NCI-H2227 (cell line): ENCODE results near the gene HACE1.
"Not testable (repeated sequence)": the region's sequence is repeated elsewhere in the genome, so short reads cannot be mapped to it uniquely, and the experiment has no call there.

ENCODE experiments used
- DNase-seq: peaks from one replicate; lab custom pipeline; 2025; ENCODE audit not compliant: unreplicated experiment; lab: John Stamatoyannopoulos, UW

HACE1 gene

GRCh38 chr6:104739124-104739523 lies 120.6 kb downstream of the HACE1 start:
- not testable (repeated sequence) for DNase-seq

- not testable (repeated sequence) for DNase-seq
These were observed 122.2 kb downstream of the HACE1 start for GRCh38 chr6:104737567-104737966.

- DNase-seq: no peak
These were observed 123.2 kb downstream of the HACE1 start for GRCh38 chr6:104736545-104736944.

GRCh38 chr6:104730450-104730849 lies 129.3 kb downstream of the HACE1 start:
- DNase-seq: no peak

GRCh38 chr6:104729433-104729832 lies 130.3 kb downstream of the HACE1 start:
- no peak for DNase-seq

- DNase-seq: no peak
These were observed 131.3 kb downstream of the HACE1 start for GRCh38 chr6:104728448-104728847.

- no peak for DNase-seq
These were observed 141.0 kb downstream of the HACE1 start for GRCh38 chr6:104718672-104719071.

- no peak for DNase-seq
These were observed 142.9 kb downstream of the HACE1 start for GRCh38 chr6:104716858-104717257.

GRCh38 chr6:104714796-104715195 lies 144.9 kb downstream of the HACE1 start:
- no peak for DNase-seq

GRCh38 chr6:104713982-104714381 lies 145.7 kb downstream of the HACE1 start:
- DNase-seq: no peak

GRCh38 chr6:104711371-104711770 lies 148.3 kb downstream of the HACE1 start:
- DNase-seq: peak; percentile 26

GRCh38 chr6:104710543-104711335 lies 149.0 kb downstream of the HACE1 start:
- no peak for DNase-seq

GRCh38 chr6:104705916-104706442 lies 153.7 kb downstream of the HACE1 start:
- no peak for DNase-seq

GRCh38 chr6:104705095-104705707 lies 154.5 kb downstream of the HACE1 start:
- no peak for DNase-seq

- no peak for DNase-seq
These were observed 155.5 kb downstream of the HACE1 start for GRCh38 chr6:104704191-104704590.

- no peak for DNase-seq
These were observed 157.4 kb downstream of the HACE1 start for GRCh38 chr6:104702126-104702841.

GRCh38 chr6:104700371-104701185 lies 159.1 kb downstream of the HACE1 start:
- DNase-seq: no peak

- peak; percentile 83 for DNase-seq
These were observed 160.0 kb downstream of the HACE1 start for GRCh38 chr6:104699593-104700329.

GRCh38 chr6:104698979-104699378 lies 160.7 kb downstream of the HACE1 start:
- DNase-seq: no peak

GRCh38 chr6:104692008-104692407 lies 167.7 kb downstream of the HACE1 start:
- no peak for DNase-seq
